OCI-LY3 (cell line): ENCODE data around the gene ADGRV1.

ENCODE experiments used
- H2AFZ ChIP-seq: fragments of 200-600, 300-600 bp; shearing (Covaris generic); 2 replicates; pipeline ENCODE4 v1.6.0; 2014; ENCODE audit warnings: antibody characterized with exemption, low read depth, low read length
- H3K27ac ChIP-seq: fragments of 200-600, 300-600 bp; sonication (generic); 2 replicates; pipeline ENCODE4 v1.5.1; 2014; ENCODE audit warnings: mild to moderate bottlenecking, low read length, moderate library complexity, mixed read lengths
- H3K27me3 ChIP-seq: fragments of 200-600, 300-600 bp; sonication (generic); 2 replicates; pipeline ENCODE4 v1.6.1; 2014; ENCODE audit warnings: low read depth, low read length, mixed read lengths
- H3K36me3 ChIP-seq: fragments of 200-600, 300-600 bp; sonication (generic); replicated peaks from 2 replicates; pipeline ENCODE3; 2014; ENCODE audit warnings: low read depth, low read length, mixed read lengths
- H3K4me1 ChIP-seq: fragments of 300-600, 200-600 bp; sonication (generic); 2 replicates; pipeline ENCODE4 v1.6.1; 2014; ENCODE audit warnings: low read length, mixed read lengths
- H3K4me2 ChIP-seq: fragments of 200-600, 300-600 bp; sonication (generic); 2 replicates; pipeline ENCODE4 v1.6.1; 2014; ENCODE audit warnings: low read length, mixed read lengths
- H3K4me3 ChIP-seq: fragments of 300-600, 200-600 bp; sonication (generic); 2 replicates; pipeline ENCODE4 v1.5.1; 2014; ENCODE audit warnings: antibody characterized with exemption, mild to moderate bottlenecking, low read length, moderate library complexity
- H3K79me2 ChIP-seq: fragments of 300-600, 200-600 bp; shearing (Covaris generic); 2 replicates; pipeline ENCODE4 v1.6.1; 2014; ENCODE audit warnings: mild to moderate bottlenecking, low read length, mixed read lengths
- H3K9ac ChIP-seq: fragments of 300-600, 200-600 bp; shearing (Covaris generic); 2 replicates; pipeline ENCODE4 v1.6.0; 2014; ENCODE audit warnings: mild to moderate bottlenecking, low read length, moderate library complexity
- H3K9me3 ChIP-seq: fragments of 200-600, 300-600 bp; shearing (Covaris generic); 2 replicates; pipeline ENCODE4 v1.6.1; 2014; ENCODE audit warnings: low read length, mixed read lengths; ENCODE audit not compliant: insufficient read depth
- H4K20me1 ChIP-seq: fragments of 200-600, 300-600 bp; sonication (generic); 2 replicates; pipeline ENCODE4 v1.6.1; 2016; ENCODE audit warnings: low read length, mixed read lengths; ENCODE audit not compliant: insufficient read depth
- CTCF ChIP-seq: fragments of 200-600, 300-600 bp; sonication (generic); IDR thresholded peaks from 2 replicates; pipeline ENCODE4 v1.5.1; 2014; ENCODE audit warnings: antibody characterized with exemption, low read length, low read depth
- EZH2phosphoT487 ChIP-seq: fragments of 200-600 bp; shearing (Covaris generic); IDR thresholded peaks from 2 replicates; pipeline ENCODE4 v1.6.1; 2018; ENCODE audit warnings: antibody characterized with exemption, mixed run types, low read depth

The ADGRV1 gene

GRCh38 chr5:90897618-90898017, 339.0 kb downstream of the ADGRV1 start:
- no peaks in the 10 kb centered on the region for H3K36me3 ChIP-seq
- H3K27me3 ChIP-seq = no peaks in the 10 kb centered on the region
- H4K20me1 ChIP-seq = no peaks in the 10 kb centered on the region
- no peaks in the 10 kb centered on the region for H3K79me2 ChIP-seq
- no peak overlapping the region for H3K4me2 ChIP-seq
- H3K9ac ChIP-seq = no peak overlapping the region
- H3K4me3 ChIP-seq = no peak overlapping the region
- no peak overlapping the region for H2AFZ ChIP-seq
- H3K4me1 ChIP-seq = peaks cover 17% of the 10 kb centered on the region
- TF ChIP-seq CTCF = no peak
- TF ChIP-seq EZH2phosphoT487 = no peak
- H3K27ac ChIP-seq = no peak overlapping the region
- no peaks in the 10 kb centered on the region for H3K9me3 ChIP-seq

GRCh38 chr5:90898326-90899013, 339.9 kb downstream of the ADGRV1 start:
- TF ChIP-seq CTCF (no peak), EZH2phosphoT487 (no peak)
- Histone ChIP-seq H3K4me1 (peaks cover 17% of the 10 kb centered on the region), H4K20me1 (no peaks in the 10 kb centered on the region), H2AFZ (no peak overlapping the region), H3K27ac (no peak overlapping the region), H3K9me3 (no peaks in the 10 kb centered on the region), H3K36me3 (no peaks in the 10 kb centered on the region), H3K4me2 (peak overlapping the region; percentile 20), H3K9ac (no peak overlapping the region), H3K4me3 (no peak overlapping the region), H3K27me3 (no peaks in the 10 kb centered on the region), H3K79me2 (no peaks in the 10 kb centered on the region)

GRCh38 chr5:90899014-90899604, 340.5 kb downstream of the ADGRV1 start:
- H3K27ac ChIP-seq = no peak overlapping the region
- peak overlapping the region; percentile 20 for H3K4me2 ChIP-seq
- H4K20me1 ChIP-seq = no peaks in the 10 kb centered on the region
- H3K4me3 ChIP-seq = no peak overlapping the region
- TF ChIP-seq CTCF (no peak), EZH2phosphoT487 (no peak)
- H3K79me2 ChIP-seq = no peaks in the 10 kb centered on the region
- no peaks in the 10 kb centered on the region for H3K9me3 ChIP-seq
- H3K4me1 ChIP-seq = peaks cover 17% of the 10 kb centered on the region
- no peak overlapping the region for H3K9ac ChIP-seq
- no peaks in the 10 kb centered on the region for H3K36me3 ChIP-seq
- H2AFZ ChIP-seq = no peak overlapping the region
- no peaks in the 10 kb centered on the region for H3K27me3 ChIP-seq

- no peak overlapping the region for H3K9ac ChIP-seq
- H3K4me2 ChIP-seq = no peak overlapping the region
- no peak for TF ChIP-seq EZH2phosphoT487
- TF ChIP-seq CTCF = no peak
- H3K79me2 ChIP-seq = no peaks in the 10 kb centered on the region
- H3K9me3 ChIP-seq = no peaks in the 10 kb centered on the region
- H3K27me3 ChIP-seq = no peaks in the 10 kb centered on the region
- no peak overlapping the region for H2AFZ ChIP-seq
- no peaks in the 10 kb centered on the region for H3K36me3 ChIP-seq
- no peak overlapping the region for H3K4me3 ChIP-seq
- peaks cover 17% of the 10 kb centered on the region for H3K4me1 ChIP-seq
- no peak overlapping the region for H3K27ac ChIP-seq
- no peaks in the 10 kb centered on the region for H4K20me1 ChIP-seq
These were observed 342.7 kb downstream of the ADGRV1 start for GRCh38 chr5:90901261-90901660.
